Activated T-helper 1 cell treated with anti-CD3 and anti-CD28 coated beads, Interleukin-2, amount 50 U/mL, for 16 hours (primary cell): ENCODE data around the gene FRG1.
A peak's percentile ranks its signal among the peaks of the same experiment; 100 is the strongest.
"Not testable (repeated sequence)": the region's sequence is repeated elsewhere in the genome, so short reads cannot be mapped to it uniquely, and the experiment has no call there.

ENCODE experiments used
- DNase-seq, 2 donors: peaks; one replicate each; pipeline ENCODE4 v3.0.0-alpha.2; 2020; ENCODE audit warnings: low read depth in 1 of 2, low spot score in 1 of 2

The FRG1 gene

GRCh38 chr4:189940178-189941004 lies at the start of gene FRG1:
Gene FRG1 (plus strand): TSS chr4:189940872. CDS start chr4:189941010, 138 bp downstream.
- DNase-seq: peak; percentile 96

- no peak for DNase-seq
These were observed 43.0 kb upstream of the FRG1 start for GRCh38 chr4:189897667-189898066.

GRCh38 chr4:189899481-189900015 lies 41.1 kb upstream of the FRG1 start:
- not testable (repeated sequence) for DNase-seq

DNA sequence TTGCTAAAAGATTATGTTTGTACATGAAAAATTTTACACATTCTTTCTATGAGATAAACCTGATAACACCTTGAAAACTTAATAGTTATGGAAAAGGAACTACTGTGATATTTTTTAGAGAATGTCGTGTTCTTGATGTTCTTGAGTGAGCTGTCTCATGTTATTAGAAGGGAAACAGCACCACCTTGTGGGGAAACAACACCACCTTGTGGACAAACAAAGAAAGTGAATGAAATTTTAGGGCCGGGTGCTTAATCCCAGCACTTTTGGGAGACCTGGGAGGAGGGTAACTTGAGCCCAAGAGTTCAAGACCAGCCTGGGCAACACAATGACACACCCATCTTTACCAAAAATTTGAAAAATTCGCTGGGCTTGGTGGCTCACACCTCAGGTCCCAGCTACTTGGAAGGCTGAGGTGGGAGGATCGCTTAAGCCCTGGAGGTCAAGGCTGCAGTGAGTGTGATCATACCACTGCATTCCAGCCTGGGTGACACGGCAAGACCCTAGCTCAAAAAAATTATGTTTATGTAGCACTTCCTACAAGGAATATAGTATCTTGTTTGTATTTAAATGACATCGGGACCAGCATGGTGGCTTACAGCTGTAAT lies 36.1 kb upstream of the FRG1 start:
- not testable (repeated sequence) for DNase-seq

GRCh38 chr4:189912170-189912569 lies 28.5 kb upstream of the FRG1 start:
- DNase-seq: no peak

DNA sequence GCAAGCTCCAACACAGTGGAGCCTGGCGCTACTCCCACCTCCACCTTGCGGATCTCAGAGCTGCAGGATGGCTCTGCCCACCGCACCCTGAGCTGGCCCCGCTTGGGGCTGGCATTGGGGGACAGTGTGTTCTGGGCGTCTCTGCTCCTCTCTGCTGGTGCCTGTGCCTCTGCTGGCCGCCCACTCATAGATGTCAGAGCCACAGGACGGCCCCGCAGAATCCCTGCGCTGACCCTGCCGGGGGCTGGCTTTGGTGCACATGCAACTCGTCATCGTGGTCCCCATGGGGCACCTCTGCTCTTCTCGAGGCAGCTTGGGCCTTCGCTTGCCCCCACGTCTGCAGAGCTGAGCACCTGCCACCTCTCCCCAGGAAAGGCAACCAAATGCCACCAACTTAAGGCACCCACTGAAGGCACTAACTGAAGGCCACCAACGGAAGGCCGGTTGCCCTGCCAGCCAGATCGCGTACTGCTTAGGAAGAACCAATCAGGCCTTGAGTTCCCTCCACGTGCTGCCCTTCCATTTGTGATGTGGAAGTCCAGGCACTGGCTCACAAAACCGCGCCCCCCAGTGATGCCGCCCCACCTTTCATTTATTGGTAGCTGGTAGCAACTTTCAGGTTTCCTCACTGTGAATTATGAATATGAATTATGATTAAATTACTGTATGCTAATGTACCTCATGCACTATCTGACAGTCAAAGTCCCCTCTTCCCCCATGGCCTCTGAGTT lies 23.3 kb upstream of the FRG1 start:
- no peak for DNase-seq

DNA sequence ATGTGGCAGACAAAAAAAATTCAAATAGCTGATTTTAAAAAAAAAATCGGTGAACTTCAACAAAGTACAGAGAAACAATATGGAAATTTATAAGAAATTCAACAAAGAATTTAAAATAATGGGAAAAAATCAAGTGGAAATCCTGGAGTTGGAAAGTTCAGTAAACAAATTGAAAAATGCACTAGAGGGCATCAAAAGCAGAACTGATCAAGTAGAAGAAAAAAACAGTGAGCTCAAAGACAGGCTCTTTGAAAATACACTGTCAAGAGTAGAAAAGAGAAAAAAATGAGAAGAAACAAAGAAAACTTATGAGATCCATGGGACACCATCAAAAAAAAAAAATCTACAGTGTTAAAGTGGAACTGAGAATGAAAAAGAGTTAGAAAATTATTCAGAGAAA lies 19.6 kb upstream of the FRG1 start:
- DNase-seq: no peak

DNA sequence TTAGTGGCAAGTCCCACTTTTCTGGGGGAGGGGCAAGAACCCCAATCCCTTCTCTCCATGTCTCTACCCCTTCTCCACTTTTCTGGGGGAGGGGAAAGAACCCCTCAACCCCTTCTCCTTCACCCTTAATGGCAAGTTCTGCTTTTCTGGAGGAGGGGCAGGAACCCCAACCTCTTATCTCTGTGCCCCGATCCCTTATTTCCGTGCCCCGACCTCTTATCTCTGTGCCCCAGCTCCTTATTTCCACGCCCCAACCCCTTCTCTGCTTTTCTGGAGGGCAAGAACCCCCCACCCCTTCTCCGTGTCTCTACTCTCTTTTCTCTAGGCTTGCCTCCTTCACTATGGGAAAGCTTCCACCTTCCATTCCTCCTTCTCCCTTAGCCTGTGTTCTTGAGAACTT lies 13.9 kb upstream of the FRG1 start:
- not testable (repeated sequence) for DNase-seq

DNA sequence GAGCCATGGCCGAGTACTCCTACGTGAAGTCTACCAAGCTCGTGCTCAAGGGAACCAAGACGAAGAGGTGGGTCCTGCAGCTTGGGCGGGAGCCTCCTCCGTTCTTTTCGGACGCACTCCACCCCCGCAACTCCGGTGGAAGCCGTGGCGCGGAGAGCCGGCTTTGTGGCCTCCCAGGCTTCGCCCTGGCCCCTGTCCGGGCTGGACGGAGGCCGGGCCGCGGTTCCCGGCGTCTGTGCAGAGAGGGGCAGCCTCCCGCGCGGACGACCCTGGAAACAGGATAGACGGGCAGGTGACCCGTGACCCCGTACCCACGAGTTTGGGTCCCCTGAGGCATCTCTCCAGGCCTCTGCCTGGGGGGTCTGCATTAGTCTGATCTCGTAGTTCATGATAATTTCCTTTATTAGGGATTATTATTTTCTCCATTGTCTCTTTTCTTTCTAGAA lies 356 bp downstream of the FRG1 start:
- DNase-seq: no peak

DNA sequence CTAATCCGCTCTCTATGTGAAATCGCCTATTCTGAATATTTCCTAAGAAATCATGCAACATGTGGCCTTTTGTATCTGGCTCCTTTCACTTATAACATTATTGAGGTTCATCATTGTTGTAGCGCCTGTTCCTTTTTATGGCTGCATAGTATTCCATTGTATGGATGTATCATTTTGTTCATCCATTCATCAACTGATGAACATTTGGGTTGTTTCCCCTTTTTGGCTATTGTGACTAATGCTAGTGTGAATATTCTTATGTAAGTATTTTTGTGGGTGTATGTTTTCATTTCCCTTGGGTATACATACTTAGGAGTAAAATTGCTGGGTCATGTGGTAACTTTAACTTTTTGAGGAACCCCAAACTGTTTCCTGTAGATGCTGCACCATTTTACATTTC lies 1.7 kb downstream of the FRG1 start:
- not testable (repeated sequence) for DNase-seq

- DNase-seq: not testable (repeated sequence)
These were observed 3.4 kb downstream of the FRG1 start for GRCh38 chr4:189944077-189944476.

GRCh38 chr4:189946906-189947305 lies 6.2 kb downstream of the FRG1 start:
- not testable (repeated sequence) for DNase-seq

- not testable (repeated sequence) for DNase-seq
These were observed 7.8 kb downstream of the FRG1 start for GRCh38 chr4:189948486-189948885.

- not testable (repeated sequence) for DNase-seq
These were observed 28.6 kb downstream of the FRG1 start for GRCh38 chr4:189969291-189969690.

DNA sequence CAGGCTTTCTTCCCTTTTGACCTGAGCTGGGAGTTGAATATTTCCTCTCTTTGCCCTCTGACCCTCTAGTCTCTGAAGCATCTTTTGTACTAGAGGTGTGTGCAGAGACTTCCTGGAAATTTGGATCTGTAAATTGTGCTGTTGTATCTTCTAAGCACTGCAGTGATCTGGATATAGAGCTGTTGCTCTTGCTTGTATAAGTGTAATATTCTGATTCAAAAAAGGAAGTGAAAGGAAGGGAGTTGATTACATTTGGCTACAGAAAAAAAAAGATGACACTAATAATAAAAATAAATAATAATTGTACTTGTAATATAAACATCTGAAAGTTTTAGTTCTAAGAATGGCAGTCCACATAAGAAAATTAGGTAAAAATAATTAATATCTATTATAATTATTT lies 33.0 kb downstream of the FRG1 start:
- no peak for DNase-seq

DNA sequence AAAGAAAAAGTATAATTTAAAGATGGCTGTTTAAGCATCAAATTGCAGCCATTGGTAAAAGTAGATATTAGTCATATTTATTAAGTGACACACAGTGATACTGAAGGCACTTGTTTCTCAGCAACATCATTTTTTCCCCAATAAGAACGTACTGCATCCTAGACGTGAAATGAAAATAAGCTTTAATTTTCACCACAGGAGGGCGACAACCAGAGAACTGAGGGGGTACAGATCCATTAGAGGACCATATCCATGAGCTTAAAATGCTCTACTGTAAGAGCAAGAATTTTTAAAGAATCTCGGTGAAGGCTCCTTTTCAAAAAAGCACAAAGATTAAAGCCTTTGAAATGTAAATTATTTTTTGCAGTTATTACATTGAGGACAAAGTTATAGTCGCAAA lies 33.4 kb downstream of the FRG1 start:
- DNase-seq: no peak

- DNase-seq: no peak
These were observed 38.8 kb downstream of the FRG1 start for GRCh38 chr4:189979196-189980047.

DNA sequence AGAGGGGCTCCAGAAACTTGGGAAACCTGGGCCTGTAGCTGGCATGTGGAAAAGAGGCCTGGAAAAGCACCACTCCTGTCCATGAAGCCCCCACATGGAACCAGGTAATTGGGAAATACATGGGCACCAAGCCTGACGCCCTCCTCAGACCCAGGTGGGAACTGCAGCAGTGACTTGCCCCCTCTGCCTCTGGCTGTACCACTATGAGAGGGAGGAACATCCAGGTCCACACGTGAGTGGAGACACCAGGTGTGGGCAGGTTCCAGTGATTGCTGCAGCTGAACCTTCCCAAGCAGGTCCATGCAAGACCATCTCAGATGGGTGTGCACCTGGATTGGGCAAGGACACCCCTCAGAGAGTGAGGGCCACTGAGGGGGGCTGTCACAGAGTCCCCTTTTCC lies 39.6 kb downstream of the FRG1 start:
- not testable (repeated sequence) for DNase-seq

DNA sequence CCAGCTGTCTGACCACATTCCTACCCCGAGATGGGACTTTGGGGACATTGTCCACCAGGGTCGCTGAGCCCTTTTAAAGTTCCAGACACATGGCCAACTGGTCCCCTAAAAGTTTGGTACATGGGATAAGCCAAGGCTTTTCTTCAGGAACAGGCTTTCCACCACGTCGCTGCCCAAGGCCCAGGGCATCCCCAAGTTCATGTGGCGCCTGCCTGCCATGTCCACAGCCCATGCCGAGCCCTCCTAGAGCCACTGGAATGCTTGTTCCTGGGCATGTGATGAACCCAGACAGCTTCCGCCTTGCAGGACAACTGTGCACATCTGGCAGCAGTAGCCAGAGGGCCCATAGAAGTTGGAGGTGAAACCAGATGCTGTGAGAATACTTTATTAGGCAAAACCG lies 41.3 kb downstream of the FRG1 start:
- no peak for DNase-seq

- not testable (repeated sequence) for DNase-seq
These were observed 43.3 kb downstream of the FRG1 start for GRCh38 chr4:189983916-189984526.
